K562 (cell line): Measurements from ENCODE around the gene PDE1C. TPM values are rescaled to one million over a fixed set of nuclear protein-coding genes. Genes with fewer than 3 reads are reported as not detected.

Experiments
- ATAC-seq: fragments of 200-7000 bp; cut with Tn5 transposase; 3 replicates; pipeline ENCODE4 v1.9.1; 2020; ENCODE audit warnings: moderate library complexity
- BruUV-seq: library from RNA; stranded (reverse); fragments of 400-500 nt; replicated peaks from 2 replicates; lab custom pipeline; 2021; lab: Mats Ljungman, UMichigan
- CTCF ChIA-PET: fragments of 300-600 bp; formaldehyde crosslinking; extraction: SDS; loops from one replicate; lab custom pipeline; 2021; ENCODE audit warnings: low intra/inter-chr PET ratio; lab: Yijun Ruan, JAX
- POLR2A ChIA-PET: fragments of 300-600, 350-650 bp; sonication (Branson Sonifier 250); formaldehyde crosslinking; extraction: SDS; loops from one replicate; lab custom pipeline; 2021; ENCODE audit warnings: antibody characterized with exemption, inconsistent platforms; lab: Yijun Ruan, JAX
- DNase-seq, 4 experiments: peaks; one replicate each; pipeline versions ENCODE4 v3.0.0 to v3.0.0-alpha.2; 2011 to 2018; ENCODE audit warnings: low spot score in 3 of 4, mixed read lengths in 3 of 4; ENCODE audit errors: extremely low read depth in 1 of 4
- FAIRE-seq: peaks from 2 replicates; lab custom pipeline; 2011; peaks lifted over from hg19 to GRCh38; lab: Jason Lieb, UNC
- H2AFZ ChIP-seq: 2 replicates; pipeline ENCODE4 v1.6.0; 2011; ENCODE audit warnings: low read depth, low read length, control low read depth, inconsistent platforms
- H3K27ac ChIP-seq: fragments of 200-600 bp; 3 replicates; pipeline ENCODE4 v1.8.0; 2011; ENCODE audit warnings: low read depth, mild to moderate bottlenecking, control low read depth, inconsistent platforms, low read length, moderate library complexity, mixed read lengths; ENCODE audit errors: extremely low read depth
- H3K27me3 ChIP-seq, 2 experiments: fragments of 300-600 bp in 1 of 2; 2 replicates in 1 of 2; 3 replicates in 1 of 2; pipeline versions ENCODE4 v1.6.0 to v1.8.0; 2011; ENCODE audit warnings: inconsistent platforms in 2 of 2, low read length in 2 of 2, mild to moderate bottlenecking in 1 of 2, mixed read lengths in 1 of 2, moderate library complexity in 1 of 2; ENCODE audit not compliant: control insufficient read depth in 2 of 2, insufficient read depth in 2 of 2
- H3K36me3 ChIP-seq: fragments of 300-600 bp; 3 replicates; pipeline ENCODE4 v1.8.0; 2011; ENCODE audit warnings: mild to moderate bottlenecking, low read length, inconsistent platforms; ENCODE audit not compliant: control insufficient read depth, insufficient read depth
- H3K4me1 ChIP-seq, 2 experiments: fragments of 200-600 bp in 1 of 2; replicated peaks in 1 of 2; 2 replicates in 1 of 2; 3 replicates in 1 of 2; pipeline versions ENCODE4 v1.5.1 to v1.8.0; 2011; ENCODE audit warnings: inconsistent platforms in 2 of 2, low read length in 2 of 2, mild to moderate bottlenecking in 1 of 2, mixed read lengths in 1 of 2, moderate library complexity in 1 of 2; ENCODE audit not compliant: control insufficient read depth in 2 of 2, insufficient read depth in 2 of 2
- H3K4me2 ChIP-seq: 2 replicates; pipeline ENCODE4 v1.6.1; 2011; ENCODE audit warnings: low read length, control low read depth, inconsistent platforms, mixed read lengths; ENCODE audit not compliant: insufficient read depth
- H3K4me3 ChIP-seq: fragments of 200-600 bp; sonication (generic), shearing (Covaris generic); 2 replicates; pipeline ENCODE4 v1.5.1; 2016; ENCODE audit warnings: control low read depth, inconsistent platforms
- H3K79me2 ChIP-seq: fragments of 200-600 bp; 3 replicates; pipeline ENCODE4 v1.8.0; 2011; ENCODE audit warnings: low read length, inconsistent platforms; ENCODE audit not compliant: control insufficient read depth, insufficient read depth
- H3K9ac ChIP-seq, 2 experiments: 2 replicates each; pipeline versions ENCODE4 v1.6.0 to v1.6.1; 2011; ENCODE audit warnings: low read depth in 2 of 2, low read length in 2 of 2, control low read depth in 1 of 2, inconsistent platforms in 1 of 2, mild to moderate bottlenecking in 1 of 2, mixed read lengths in 1 of 2; ENCODE audit not compliant: insufficient read depth in 1 of 2
- H3K9me1 ChIP-seq: one replicate; pipeline ENCODE4 v1.6.0; 2011; ENCODE audit warnings: inconsistent platforms, mild to moderate bottlenecking, low read length, moderate library complexity; ENCODE audit not compliant: control insufficient read depth, insufficient read depth
- H3K9me3 ChIP-seq: replicated peaks from 2 replicates; pipeline ENCODE4 v1.5.1; 2011; ENCODE audit warnings: low read depth, low read length, inconsistent platforms; ENCODE audit not compliant: control insufficient read depth, insufficient read depth
- H4K20me1 ChIP-seq: replicated peaks from 2 replicates; pipeline ENCODE4 v1.6.1; 2011; ENCODE audit warnings: low read length, inconsistent platforms, mixed read lengths; ENCODE audit not compliant: control insufficient read depth, insufficient read depth
- HMGXB4 ChIP-seq: sonication (generic); formaldehyde crosslinking; IDR thresholded peaks from 2 replicates; pipeline ENCODE4 v1.8.1; 2023; ENCODE audit warnings: mild to moderate bottlenecking, missing genetic modification reagents
- HOXB6 ChIP-seq: fragments of 250-450 bp; sonication (Bioruptor Pico); IDR thresholded peaks from 2 replicates; pipeline ENCODE4 v1.5.1; 2022; ENCODE audit warnings: mild to moderate bottlenecking, borderline replicate concordance
- KLF16 ChIP-seq: IDR thresholded peaks from 2 replicates; pipeline ENCODE4 v1.6.1; 2016; ENCODE audit warnings: antibody characterized with exemption
- MEF2D ChIP-seq: conservative IDR thresholded peaks from 2 replicates; pipeline ENCODE4 v1.6.1; 2016; ENCODE audit warnings: low read depth, missing genetic modification characterization, missing compliant biosample characterization
- SFPQ ChIP-seq: fragments of 200-400 bp; formaldehyde crosslinking; IDR thresholded peaks from 2 replicates; pipeline ENCODE4 v1.6.1; 2017; ENCODE audit warnings: mild to moderate bottlenecking, low read depth, low read length, moderate library complexity
- SMARCB1 ChIP-seq: IDR thresholded peaks from 2 replicates; pipeline ENCODE4 v1.6.1; 2011; ENCODE audit warnings: improper control_type of control experiment, low read depth; ENCODE audit not compliant: insufficient read length
- SRSF1 ChIP-seq: fragments of 200-400 bp; formaldehyde crosslinking; IDR thresholded peaks from 2 replicates; pipeline ENCODE4 v1.6.1; 2017; ENCODE audit warnings: mild to moderate bottlenecking, low read depth, low read length, moderate library complexity
- STAG1 ChIP-seq: sonication (generic); formaldehyde crosslinking; IDR thresholded peaks from 2 replicates; pipeline ENCODE4 v1.5.0; 2020; ENCODE audit warnings: missing genetic modification reagents, borderline replicate concordance
- ZBTB8A ChIP-seq: fragments of 450-650 bp; IDR thresholded peaks from 2 replicates; pipeline ENCODE4 v1.6.1; 2018; ENCODE audit warnings: mild to moderate bottlenecking, moderate library complexity; ENCODE audit not compliant: partially characterized antibody
- ZNF217 ChIP-seq: sonication (generic); formaldehyde crosslinking; IDR thresholded peaks from 2 replicates; pipeline ENCODE4 v1.8.0; 2022; ENCODE audit warnings: mild to moderate bottlenecking, missing genetic modification reagents
- ZNF354B ChIP-seq: fragments of 250-450 bp; sonication (Bioruptor Pico); IDR thresholded peaks from 2 replicates; pipeline ENCODE4 v1.4.0; 2020
- WGBS: fragments of 100-300 bp; shearing (Covaris generic); methylation state at CpG from one replicate; pipeline ENCODE4 v1.1.6; 2016; ENCODE audit warnings: low coverage, mixed read lengths; ENCODE audit not compliant: insufficient coverage; ENCODE audit errors: missing lambda C conversion rate; 5-methylcytosine and 5-hydroxymethylcytosine counted together
- in situ Hi-C: fragments of 300-500 bp; cut with MboI; formaldehyde crosslinking; loops from 4 replicates; pipeline ENCODE4 v1.15.0; 2018; ENCODE audit warnings: inconsistent platforms, mixed read lengths
- intact Hi-C: fragments of 100-400 bp; cut with micrococcal nuclease; formaldehyde crosslinking; loops from 2 replicates; pipeline ENCODE4 v1.14.2; 2022
- polyA plus RNA-seq, 8 experiments: library from polyadenylated mRNA; depleted of rRNA in 4 of 8; stranded (reverse) in 5 of 8; unstranded in 3 of 8; fragments of >200 nt; fragmentation: Nextera tagmentation in 2 of 8; fragmentation: Illumina TruSeq in 1 of 8; extraction: Ambion mirVana in 2 of 8; extraction: Trizol in 1 of 8; gene quantifications; 2 replicates each; pipeline versions ENCODE4 v1.2.1 to v1.2.3, GENCODE V29; 2011 to 2014; ENCODE audit warnings: inconsistent platforms in 1 of 8, missing spikeins in 1 of 8
- total RNA-seq, 7 experiments: library from RNA; depleted of rRNA in 6 of 7; stranded (reverse); fragments of >200 nt in 6 of 7; fragmentation: Illumina TruSeq in 2 of 7; extraction: Trizol in 2 of 7; gene quantifications; 2 replicates each; pipeline versions ENCODE4 v1.2.1 to v1.2.3, GENCODE V29; 2011 to 2021; ENCODE audit warnings: low replicate concordance in 1 of 7
- TF ChIP-seq, protein P1 (sequence below): fragments of 450-650 bp; IDR thresholded peaks from 2 replicates; pipeline ENCODE4 v1.6.1; 2016; ENCODE audit warnings: low read depth

PDE1C gene
- total and polyA plus RNA-seq, 9 of the 15 experiments (the other 6 are each of a cell fraction or from before 2014, with no cell fraction given) = under 0.01 to 0.01 TPM; not detected in 7

- H3K4me1 ChIP-seq = no peaks in the 10 kb centered on the region
- CTCF ChIA-PET = no interaction called here
- no peak for ATAC-seq
- H3K9ac ChIP-seq = no peak overlapping the region
- H3K4me2 ChIP-seq = no peak overlapping the region
- no peaks in the 10 kb centered on the region for H3K27me3 ChIP-seq
- intact Hi-C loops (no loop called here), in situ Hi-C loops (no loop called here)
- no peaks in the 10 kb centered on the region for H3K9me1 ChIP-seq
- no peak for FAIRE-seq
- H3K4me3 ChIP-seq = no peak overlapping the region
- H3K36me3 ChIP-seq = no peaks in the 10 kb centered on the region
- H3K79me2 ChIP-seq = no peaks in the 10 kb centered on the region
- H3K9me3 ChIP-seq = no peaks in the 10 kb centered on the region
- H3K27ac ChIP-seq = no peak overlapping the region
- no peak for DNase-seq
- POLR2A ChIA-PET = interaction anchor here (1.0 kb wide), 1 partner anchor 19 kb away, joined by 3 read pairs; no protein-coding TSS in a partner anchor
- WGBS = 0% methylated on average over 3 of the region's 3 CpGs
- no TSS peak for BruUV-seq
- no peaks in the 10 kb centered on the region for H4K20me1 ChIP-seq
- H2AFZ ChIP-seq = no peak overlapping the region
- TF ChIP-seq ZBTB8A (no peak), SMARCB1 (no peak), HOXB6 (CRISPR knock-in tag) (no peak), ZNF354B (CRISPR knock-in tag) (no peak), SRSF1 (no peak), ZNF217 (CRISPR knock-in tag) (no peak), HMGXB4 (CRISPR knock-in tag) (no peak), SFPQ (no peak), KLF16 (no peak), STAG1 (no peak), MEF2D (tag) (no peak)
- TF ChIP-seq, protein P1, sequence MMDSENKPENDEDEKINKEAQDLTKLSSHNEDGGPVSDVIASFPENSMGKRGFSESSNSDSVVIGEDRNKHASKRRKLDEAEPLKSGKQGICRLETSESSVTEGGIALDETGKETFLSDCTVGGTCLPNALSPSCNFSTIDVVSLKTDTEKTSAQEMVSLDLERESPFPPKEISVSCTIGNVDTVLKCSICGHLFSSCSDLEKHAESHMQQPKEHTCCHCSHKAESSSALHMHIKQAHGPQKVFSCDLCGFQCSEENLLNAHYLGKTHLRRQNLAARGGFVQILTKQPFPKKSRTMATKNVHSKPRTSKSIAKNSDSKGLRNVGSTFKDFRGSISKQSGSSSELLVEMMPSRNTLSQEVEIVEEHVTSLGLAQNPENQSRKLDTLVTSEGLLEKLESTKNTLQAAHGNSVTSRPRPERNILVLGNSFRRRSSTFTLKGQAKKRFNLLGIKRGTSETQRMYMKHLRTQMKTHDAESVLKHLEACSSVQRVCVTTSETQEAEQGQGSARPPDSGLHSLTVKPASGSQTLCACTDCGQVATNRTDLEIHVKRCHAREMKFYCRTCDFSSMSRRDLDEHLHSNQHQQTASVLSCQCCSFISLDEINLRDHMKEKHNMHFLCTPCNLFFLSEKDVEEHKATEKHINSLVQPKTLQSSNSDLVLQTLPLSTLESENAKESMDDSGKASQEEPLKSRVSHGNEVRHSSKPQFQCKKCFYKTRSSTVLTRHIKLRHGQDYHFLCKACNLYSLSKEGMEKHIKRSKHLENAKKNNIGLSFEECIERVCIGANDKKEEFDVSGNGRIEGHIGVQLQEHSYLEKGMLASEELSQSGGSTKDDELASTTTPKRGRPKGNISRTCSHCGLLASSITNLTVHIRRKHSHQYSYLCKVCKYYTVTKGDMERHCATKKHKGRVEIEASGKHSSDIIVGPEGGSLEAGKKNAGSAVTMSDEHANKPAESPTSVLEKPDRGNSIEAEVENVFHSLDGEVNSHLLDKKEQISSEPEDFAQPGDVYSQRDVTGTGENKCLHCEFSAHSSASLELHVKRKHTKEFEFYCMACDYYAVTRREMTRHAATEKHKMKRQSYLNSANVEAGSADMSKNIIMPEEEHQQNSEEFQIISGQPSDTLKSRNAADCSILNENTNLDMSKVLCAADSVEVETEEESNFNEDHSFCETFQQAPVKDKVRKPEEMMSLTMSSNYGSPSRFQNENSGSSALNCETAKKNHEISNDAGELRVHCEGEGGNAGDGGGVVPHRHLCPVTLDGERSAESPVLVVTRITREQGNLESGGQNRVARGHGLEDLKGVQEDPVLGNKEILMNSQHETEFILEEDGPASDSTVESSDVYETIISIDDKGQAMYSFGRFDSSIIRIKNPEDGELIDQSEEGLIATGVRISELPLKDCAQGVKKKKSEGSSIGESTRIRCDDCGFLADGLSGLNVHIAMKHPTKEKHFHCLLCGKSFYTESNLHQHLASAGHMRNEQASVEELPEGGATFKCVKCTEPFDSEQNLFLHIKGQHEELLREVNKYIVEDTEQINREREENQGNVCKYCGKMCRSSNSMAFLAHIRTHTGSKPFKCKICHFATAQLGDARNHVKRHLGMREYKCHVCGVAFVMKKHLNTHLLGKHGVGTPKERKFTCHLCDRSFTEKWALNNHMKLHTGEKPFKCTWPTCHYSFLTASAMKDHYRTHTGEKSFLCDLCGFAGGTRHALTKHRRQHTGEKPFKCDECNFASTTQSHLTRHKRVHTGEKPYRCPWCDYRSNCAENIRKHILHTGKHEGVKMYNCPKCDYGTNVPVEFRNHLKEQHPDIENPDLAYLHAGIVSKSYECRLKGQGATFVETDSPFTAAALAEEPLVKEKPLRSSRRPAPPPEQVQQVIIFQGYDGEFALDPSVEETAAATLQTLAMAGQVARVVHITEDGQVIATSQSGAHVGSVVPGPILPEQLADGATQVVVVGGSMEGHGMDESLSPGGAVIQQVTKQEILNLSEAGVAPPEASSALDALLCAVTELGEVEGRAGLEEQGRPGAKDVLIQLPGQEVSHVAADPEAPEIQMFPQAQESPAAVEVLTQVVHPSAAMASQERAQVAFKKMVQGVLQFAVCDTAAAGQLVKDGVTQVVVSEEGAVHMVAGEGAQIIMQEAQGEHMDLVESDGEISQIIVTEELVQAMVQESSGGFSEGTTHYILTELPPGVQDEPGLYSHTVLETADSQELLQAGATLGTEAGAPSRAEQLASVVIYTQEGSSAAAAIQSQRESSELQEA = no peak
Measured at GRCh38 chr7:31893365-31893764, 176.8 kb downstream of the PDE1C start.
